ENCODE results near the gene LSM14B. TPM values are rescaled to one million over a fixed set of nuclear protein-coding genes. Genes with fewer than 3 reads are reported as not detected.
"Not testable (repeated sequence)": the region's sequence is repeated elsewhere in the genome, so short reads cannot be mapped to it uniquely, and the experiment has no call there.

The LSM14B gene
- total RNA-seq, 1 experiment from 2014 or later: 68.6 TPM

GRCh38 chr20:62101078-62101477, 21.2 kb upstream of the LSM14B start:
- no peak for DNase-seq
- no peaks in the 10 kb centered on the region for H3K36me3 ChIP-seq (replicated peaks; ENCODE audit: control insufficient read depth, insufficient read depth, low read length)
- H3K27me3 ChIP-seq (ENCODE audit: control insufficient read depth, insufficient read depth, low read length): no peaks in the 10 kb centered on the region
- no peak overlapping the region for H3K4me3 ChIP-seq (ENCODE audit: insufficient read depth, low read depth, low read length)

- no peaks in the 10 kb centered on the region for H3K36me3 ChIP-seq (replicated peaks; ENCODE audit: control insufficient read depth, insufficient read depth, low read length)
- H3K27me3 ChIP-seq (ENCODE audit: control insufficient read depth, insufficient read depth, low read length): no peaks in the 10 kb centered on the region
- no peak overlapping the region for H3K4me3 ChIP-seq (ENCODE audit: insufficient read depth, low read depth, low read length)
- DNase-seq: peak; percentile 63
Measured at GRCh38 chr20:62103508-62104233, 18.6 kb upstream of the LSM14B start.

GRCh38 chr20:62104234-62104789, 18.0 kb upstream of the LSM14B start:
- no peaks in the 10 kb centered on the region for H3K36me3 ChIP-seq (replicated peaks; ENCODE audit: control insufficient read depth, insufficient read depth, low read length)

GRCh38 chr20:62104791-62105345, 17.4 kb upstream of the LSM14B start:
- Histone ChIP-seq H3K36me3 (replicated peaks; ENCODE audit: control insufficient read depth, insufficient read depth, low read length) (no peaks in the 10 kb centered on the region), H3K27me3 (ENCODE audit: control insufficient read depth, insufficient read depth, low read length) (no peaks in the 10 kb centered on the region), H3K4me3 (ENCODE audit: insufficient read depth, low read depth, low read length) (no peak overlapping the region)
- DNase-seq: peak; percentile 74

More at GRCh38 chr20:62104234-62104789, 18.0 kb upstream of the LSM14B start:
- Histone ChIP-seq H3K27me3 (ENCODE audit: control insufficient read depth, insufficient read depth, low read length) (no peaks in the 10 kb centered on the region), H3K4me3 (ENCODE audit: insufficient read depth, low read depth, low read length) (no peak overlapping the region)
- DNase-seq: peak; percentile 61

- no peaks in the 10 kb centered on the region for H3K36me3 ChIP-seq (replicated peaks; ENCODE audit: control insufficient read depth, insufficient read depth, low read length)
- no peak overlapping the region for H3K4me3 ChIP-seq (ENCODE audit: insufficient read depth, low read depth, low read length)
- no peak for DNase-seq
- no peaks in the 10 kb centered on the region for H3K27me3 ChIP-seq (ENCODE audit: control insufficient read depth, insufficient read depth, low read length)
Measured at GRCh38 chr20:62105592-62105991, 16.7 kb upstream of the LSM14B start.

GRCh38 chr20:62111148-62111547, 11.1 kb upstream of the LSM14B start:
- DNase-seq: no peak
- no peak overlapping the region for H3K4me3 ChIP-seq (ENCODE audit: insufficient read depth, low read depth, low read length)
- no peaks in the 10 kb centered on the region for H3K27me3 ChIP-seq (ENCODE audit: control insufficient read depth, insufficient read depth, low read length)
- no peaks in the 10 kb centered on the region for H3K36me3 ChIP-seq (replicated peaks; ENCODE audit: control insufficient read depth, insufficient read depth, low read length)

- DNase-seq: no peak
- no peaks in the 10 kb centered on the region for H3K27me3 ChIP-seq (ENCODE audit: control insufficient read depth, insufficient read depth, low read length)
- no peaks in the 10 kb centered on the region for H3K36me3 ChIP-seq (replicated peaks; ENCODE audit: control insufficient read depth, insufficient read depth, low read length)
- H3K4me3 ChIP-seq (ENCODE audit: insufficient read depth, low read depth, low read length): no peak overlapping the region
Measured at GRCh38 chr20:62112368-62112767, 9.9 kb upstream of the LSM14B start.

- no peaks in the 10 kb centered on the region for H3K36me3 ChIP-seq (replicated peaks; ENCODE audit: control insufficient read depth, insufficient read depth, low read length)
- peak; percentile 80 for DNase-seq
- H3K27me3 ChIP-seq (ENCODE audit: control insufficient read depth, insufficient read depth, low read length): no peaks in the 10 kb centered on the region
Measured at GRCh38 chr20:62114894-62115293, 7.4 kb upstream of the LSM14B start.

GRCh38 chr20:62115800-62116407, 6.4 kb upstream of the LSM14B start:
- not testable (repeated sequence) for DNase-seq; H3K4me3 ChIP-seq (ENCODE audit: insufficient read depth, low read depth, low read length); H3K27me3 ChIP-seq (ENCODE audit: control insufficient read depth, insufficient read depth, low read length); H3K36me3 ChIP-seq (replicated peaks; ENCODE audit: control insufficient read depth, insufficient read depth, low read length)

More at GRCh38 chr20:62114894-62115293, 7.4 kb upstream of the LSM14B start:
- no peak overlapping the region for H3K4me3 ChIP-seq (ENCODE audit: insufficient read depth, low read depth, low read length)

- Histone ChIP-seq H3K27me3 (ENCODE audit: control insufficient read depth, insufficient read depth, low read length) (no peaks in the 10 kb centered on the region), H3K36me3 (replicated peaks; ENCODE audit: control insufficient read depth, insufficient read depth, low read length) (no peaks in the 10 kb centered on the region), H3K4me3 (ENCODE audit: insufficient read depth, low read depth, low read length) (no peak overlapping the region)
- DNase-seq: no peak
Measured at GRCh38 chr20:62116558-62117361, 5.5 kb upstream of the LSM14B start.

GRCh38 chr20:62117362-62117646, 5.0 kb upstream of the LSM14B start:
- Histone ChIP-seq H3K4me3 (ENCODE audit: insufficient read depth, low read depth, low read length) (no peak overlapping the region), H3K36me3 (replicated peaks; ENCODE audit: control insufficient read depth, insufficient read depth, low read length) (no peaks in the 10 kb centered on the region), H3K27me3 (ENCODE audit: control insufficient read depth, insufficient read depth, low read length) (no peaks in the 10 kb centered on the region)
- no peak for DNase-seq

- Histone ChIP-seq H3K36me3 (replicated peaks; ENCODE audit: control insufficient read depth, insufficient read depth, low read length) (no peaks in the 10 kb centered on the region), H3K4me3 (ENCODE audit: insufficient read depth, low read depth, low read length) (no peak overlapping the region), H3K27me3 (ENCODE audit: control insufficient read depth, insufficient read depth, low read length) (no peaks in the 10 kb centered on the region)
- no peak for DNase-seq
Measured at GRCh38 chr20:62117658-62118057, 4.6 kb upstream of the LSM14B start.

- no peak overlapping the region for H3K4me3 ChIP-seq (ENCODE audit: insufficient read depth, low read depth, low read length)
Measured at GRCh38 chr20:62118113-62119043, 3.9 kb upstream of the LSM14B start.

GRCh38 chr20:62119115-62119514, 3.2 kb upstream of the LSM14B start:
- H3K36me3 ChIP-seq (replicated peaks; ENCODE audit: control insufficient read depth, insufficient read depth, low read length): peaks cover under 1% of the 10 kb centered on the region
- H3K27me3 ChIP-seq (ENCODE audit: control insufficient read depth, insufficient read depth, low read length): no peaks in the 10 kb centered on the region
- no peak for DNase-seq
- H3K4me3 ChIP-seq (ENCODE audit: insufficient read depth, low read depth, low read length): no peak overlapping the region

More at GRCh38 chr20:62118113-62119043, 3.9 kb upstream of the LSM14B start:
- Histone ChIP-seq H3K27me3 (ENCODE audit: control insufficient read depth, insufficient read depth, low read length) (no peaks in the 10 kb centered on the region), H3K36me3 (replicated peaks; ENCODE audit: control insufficient read depth, insufficient read depth, low read length) (no peaks in the 10 kb centered on the region)
- DNase-seq: no peak

Measured in H7 (cell line).